NCI-H1105 (cell line): ENCODE data around the gene ANK2.

Experiments used
- DNase-seq: peaks from one replicate; lab custom pipeline; 2025; lab: John Stamatoyannopoulos, UW

Gene ANK2

GRCh38 chr4:113397114-113397701 is 347.8 kb downstream of the ANK2 start:
- no peak for DNase-seq

- DNase-seq, result no peak
These were observed 349.1 kb downstream of the ANK2 start for GRCh38 chr4:113398441-113399143.

- DNase-seq, result no peak
These were observed 354.7 kb downstream of the ANK2 start for GRCh38 chr4:113404167-113404571.

DNA sequence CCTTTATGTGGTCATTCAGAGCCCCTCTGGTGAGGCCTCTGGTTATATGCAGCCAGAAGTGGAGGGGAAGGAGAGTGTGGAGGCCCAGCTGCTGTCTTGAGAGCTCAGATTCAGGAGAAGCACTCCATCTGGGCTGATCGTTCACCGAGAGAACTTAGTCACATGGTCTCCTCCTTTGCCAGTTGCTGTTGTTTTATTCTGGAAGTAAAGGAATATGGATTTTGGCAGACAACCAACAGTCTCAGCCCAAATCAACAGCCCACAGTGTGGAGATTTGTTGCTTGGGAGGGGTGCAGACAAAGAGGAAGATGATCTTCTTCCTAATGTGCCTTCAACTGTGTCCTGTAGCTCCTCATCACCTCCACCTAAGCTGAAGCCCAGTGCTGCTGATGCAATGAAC is 355.4 kb downstream of the ANK2 start:
- no peak for DNase-seq

GRCh38 chr4:113405874-113406722 is 356.6 kb downstream of the ANK2 start:
- no peak for DNase-seq

- peak; percentile 33 for DNase-seq
These were observed 357.2 kb downstream of the ANK2 start for GRCh38 chr4:113406723-113407016.

DNA sequence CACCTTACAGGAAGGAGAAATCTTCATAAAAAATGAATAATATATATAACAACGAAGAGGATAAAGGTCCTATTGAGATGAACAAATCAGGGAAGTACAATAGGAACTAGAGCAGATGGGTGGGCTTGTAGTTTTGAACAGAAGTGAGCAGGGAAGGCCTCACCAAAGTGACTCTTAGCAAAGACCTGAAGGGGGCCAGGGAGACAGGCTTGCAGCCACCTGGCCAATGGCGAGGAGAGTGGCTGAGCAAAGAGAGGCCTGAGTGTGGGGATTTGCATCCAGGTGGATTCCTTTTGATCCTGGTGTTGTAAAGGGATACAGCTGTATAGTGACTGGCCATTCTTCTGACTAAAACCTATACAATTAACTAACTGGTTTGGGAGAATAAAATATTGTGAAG is 358.0 kb downstream of the ANK2 start:
- peak; percentile 5 for DNase-seq

GRCh38 chr4:113409181-113409580 is 359.7 kb downstream of the ANK2 start:
- DNase-seq, result no peak

DNA sequence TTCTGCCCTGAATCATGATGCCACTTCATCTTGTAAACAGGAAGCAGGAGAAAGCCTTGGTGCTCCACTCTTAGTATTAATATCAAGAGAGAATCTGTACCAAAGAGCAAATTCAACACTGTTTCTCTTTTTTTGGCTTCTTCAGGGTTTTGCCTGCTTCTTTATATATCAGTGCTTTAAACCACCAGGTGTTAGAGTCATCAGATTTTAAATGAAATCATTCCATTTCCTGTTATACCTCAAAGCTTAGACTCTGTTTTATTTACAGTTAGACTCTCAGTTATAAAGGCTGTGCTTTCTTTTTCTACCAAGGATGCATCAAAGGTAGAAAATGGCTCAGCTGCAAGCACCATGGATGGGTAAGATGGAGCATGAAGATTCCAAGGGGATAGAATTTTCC is 361.2 kb downstream of the ANK2 start:
- DNase-seq, result no peak

DNA sequence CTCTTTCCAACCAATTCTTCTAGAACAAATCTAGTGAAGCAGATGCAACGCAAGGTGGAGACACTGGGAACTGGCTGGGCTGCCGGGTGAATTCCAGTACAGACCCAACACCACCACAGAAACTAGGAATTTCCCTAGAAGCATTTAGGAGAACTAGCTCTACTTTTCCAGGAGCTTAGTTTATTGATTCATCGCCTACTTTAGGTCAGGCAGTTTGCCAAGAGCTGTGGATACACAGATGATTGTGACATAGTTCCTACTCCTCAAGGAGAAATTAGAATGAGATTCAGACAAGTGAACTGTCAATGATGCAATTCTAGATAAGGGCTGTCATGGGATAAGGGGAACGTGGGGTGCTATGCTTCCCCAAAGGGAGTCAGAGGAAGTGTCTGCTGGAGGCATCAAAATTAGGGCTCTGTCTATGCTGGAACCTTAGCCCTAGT is 362.1 kb downstream of the ANK2 start:
- peak; percentile 3 for DNase-seq

DNA sequence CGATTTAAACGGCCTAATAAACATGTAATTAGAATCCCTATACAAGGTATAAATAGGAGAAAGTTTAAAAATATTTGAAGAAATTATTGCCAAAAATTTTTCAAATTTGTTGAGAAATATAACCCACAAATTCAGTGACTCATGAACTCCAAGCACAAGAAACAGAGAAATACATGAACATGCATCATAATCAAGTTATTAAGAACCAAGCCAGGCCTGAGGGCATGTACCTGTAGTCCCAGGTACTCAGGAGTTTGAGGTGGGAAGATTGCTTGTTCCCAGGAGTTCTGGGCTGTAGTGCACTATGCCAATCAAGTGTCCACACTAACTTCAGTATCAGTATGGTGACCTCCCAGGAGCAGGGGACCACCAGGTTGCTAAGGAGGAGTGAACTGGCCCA is 370.2 kb downstream of the ANK2 start:
- no peak for DNase-seq

- no peak for DNase-seq
These were observed 371.5 kb downstream of the ANK2 start for GRCh38 chr4:113420938-113421337.

DNA sequence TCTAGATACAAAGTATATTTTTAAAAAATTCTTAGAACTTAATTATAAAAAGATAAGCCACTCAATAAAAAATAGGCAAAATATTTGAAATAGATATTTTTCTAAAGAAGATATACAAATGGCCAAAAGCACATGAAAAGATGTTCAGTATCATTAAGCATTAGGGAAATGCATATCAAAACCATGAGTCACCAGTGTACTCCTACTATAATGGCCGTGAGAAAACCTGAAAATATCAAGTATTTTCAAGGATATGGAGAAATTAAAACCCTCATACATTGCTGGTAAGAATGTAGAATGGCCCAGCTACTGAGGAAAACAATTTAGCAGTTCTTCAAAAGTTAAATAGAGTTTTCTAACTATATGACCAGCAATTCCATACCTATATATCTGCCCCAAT is 374.2 kb downstream of the ANK2 start:
- no peak for DNase-seq

- no peak for DNase-seq
These were observed 383.7 kb downstream of the ANK2 start for GRCh38 chr4:113433116-113433515.
